HG03354 (cell line): Measurements from ENCODE around the gene PGM1.
"Not testable (repeated sequence)": the region's sequence is repeated elsewhere in the genome, so short reads cannot be mapped to it uniquely, and the experiment has no call there.

Experiments used
- ATAC-seq: cut with Tn5 transposase; IDR thresholded peaks from one replicate; pipeline ENCODE4 v1.9.1; 2021; ENCODE audit warnings: mild to moderate bottlenecking; ENCODE audit not compliant: unreplicated experiment, poor library complexity, severe bottlenecking

PGM1 gene

DNA sequence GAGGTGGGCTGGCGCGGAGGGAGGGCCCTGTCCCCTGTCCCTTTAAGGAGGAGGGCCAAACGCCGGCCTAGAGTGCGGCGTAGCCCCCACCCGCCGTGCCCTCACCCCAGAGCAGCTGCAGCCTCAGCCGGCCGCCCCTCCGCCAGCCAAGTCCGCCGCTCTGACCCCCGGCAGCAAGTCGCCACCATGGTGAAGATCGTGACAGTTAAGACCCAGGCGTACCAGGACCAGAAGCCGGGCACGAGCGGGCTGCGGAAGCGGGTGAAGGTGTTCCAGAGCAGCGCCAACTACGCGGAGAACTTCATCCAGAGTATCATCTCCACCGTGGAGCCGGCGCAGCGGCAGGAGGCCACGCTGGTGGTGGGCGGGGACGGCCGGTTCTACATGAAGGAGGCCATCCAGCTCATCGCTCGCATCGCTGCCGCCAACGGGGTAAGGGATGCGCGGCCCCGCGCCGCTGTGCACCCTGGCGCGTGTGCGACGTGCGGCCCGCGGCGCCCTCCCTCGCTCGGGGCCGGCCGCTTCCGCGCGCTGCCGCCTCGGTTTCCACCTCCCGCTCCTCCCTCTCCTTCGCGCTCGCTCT, at the start of gene PGM1:
TSS of gene PGM1 (plus strand) at position 109 of the 583 bp plus-strand sequence. CDS start at position 187, 78 bp downstream.
- peak; percentile 82 for ATAC-seq

DNA sequence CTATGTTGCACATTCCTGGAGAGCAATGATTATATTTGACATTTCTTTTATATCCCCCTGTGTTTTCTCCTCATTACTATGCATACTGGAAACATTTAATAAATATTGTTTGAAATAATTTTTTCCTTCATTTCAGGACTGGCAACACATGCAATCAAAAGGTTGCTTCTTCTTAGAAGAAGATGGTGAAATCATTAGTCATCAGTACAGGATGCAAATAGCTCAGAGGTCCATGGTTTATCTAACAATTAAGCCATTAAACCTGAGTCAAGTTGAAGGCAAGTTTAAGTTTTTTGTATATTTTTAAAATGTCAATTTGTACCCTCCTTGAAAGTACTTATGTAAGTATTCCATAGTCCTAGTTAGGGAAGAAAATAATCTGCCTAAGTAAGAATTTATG, 47.4 kb upstream of the PGM1 start:
- no peak for ATAC-seq

DNA sequence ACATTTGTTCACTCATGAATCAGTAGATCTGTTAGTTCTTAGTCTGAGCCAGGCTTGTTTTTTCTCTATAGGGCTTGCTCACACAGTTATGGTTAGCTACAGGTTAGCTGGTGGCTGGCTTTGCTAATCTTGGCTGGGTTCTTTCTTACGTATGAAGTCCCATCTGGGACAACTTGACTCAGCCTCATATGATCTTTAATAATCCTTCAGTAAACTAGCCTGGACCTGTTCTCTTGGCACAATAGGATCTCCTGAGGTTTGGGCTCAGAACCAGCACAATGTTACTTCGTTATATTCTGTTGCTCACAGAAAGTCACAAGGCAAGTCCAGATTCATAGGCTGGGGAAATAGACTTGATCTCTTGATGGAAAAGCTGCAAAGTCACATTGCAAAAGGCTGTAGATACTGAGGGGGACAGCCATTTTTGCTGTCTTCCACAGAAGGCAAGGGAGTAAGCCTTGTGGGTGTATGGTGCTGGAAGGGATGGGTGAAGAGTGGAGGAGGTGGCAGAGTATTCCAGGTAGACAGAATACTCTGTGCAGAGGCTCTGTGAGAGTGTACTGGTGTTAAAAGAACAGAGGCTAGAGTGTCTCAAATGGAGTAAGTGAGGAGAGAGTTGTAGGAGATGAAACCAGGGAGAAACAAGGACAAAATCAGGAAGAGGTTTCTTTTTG, 45.5 kb upstream of the PGM1 start:
- no peak for ATAC-seq

DNA sequence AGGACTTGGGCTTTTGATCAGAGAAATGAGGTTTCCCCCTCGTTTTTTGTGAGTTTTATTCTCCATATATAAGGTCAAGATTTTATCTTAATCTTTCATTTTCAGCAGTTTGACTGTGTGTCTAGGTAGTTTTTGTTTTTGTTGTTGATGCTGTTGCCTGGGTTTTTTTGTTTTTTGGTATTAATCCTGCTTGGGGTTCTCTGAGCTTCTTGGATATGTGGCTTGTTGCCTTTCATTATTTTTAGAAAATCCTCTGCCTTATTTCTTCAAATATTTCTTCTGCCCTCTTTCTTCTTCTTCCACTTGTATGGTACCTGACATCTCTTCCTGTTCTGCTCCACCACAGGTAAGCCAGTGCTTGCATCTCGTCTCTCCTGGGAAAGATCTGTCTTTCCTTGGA, 44.9 kb upstream of the PGM1 start:
- no peak for ATAC-seq

DNA sequence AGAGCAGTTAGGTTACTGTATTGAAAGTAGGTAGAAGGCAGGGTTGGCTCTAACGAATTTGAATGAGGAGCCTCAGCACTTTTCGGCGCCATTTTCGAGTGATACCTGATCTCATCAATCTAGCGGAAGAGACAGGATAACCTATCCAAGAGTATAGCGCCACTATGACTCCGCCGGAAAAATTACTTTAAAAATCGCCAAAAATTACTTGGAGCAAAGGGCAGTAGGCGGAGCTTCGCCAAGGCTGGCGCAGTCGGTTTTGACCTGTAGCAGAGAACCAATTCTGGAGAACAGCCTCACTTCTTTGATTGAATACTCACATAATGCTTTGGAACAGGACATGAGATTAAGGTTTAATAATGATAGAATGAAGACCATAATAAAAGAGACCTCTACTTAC, 44.3 kb upstream of the PGM1 start:
- ATAC-seq: no peak

DNA sequence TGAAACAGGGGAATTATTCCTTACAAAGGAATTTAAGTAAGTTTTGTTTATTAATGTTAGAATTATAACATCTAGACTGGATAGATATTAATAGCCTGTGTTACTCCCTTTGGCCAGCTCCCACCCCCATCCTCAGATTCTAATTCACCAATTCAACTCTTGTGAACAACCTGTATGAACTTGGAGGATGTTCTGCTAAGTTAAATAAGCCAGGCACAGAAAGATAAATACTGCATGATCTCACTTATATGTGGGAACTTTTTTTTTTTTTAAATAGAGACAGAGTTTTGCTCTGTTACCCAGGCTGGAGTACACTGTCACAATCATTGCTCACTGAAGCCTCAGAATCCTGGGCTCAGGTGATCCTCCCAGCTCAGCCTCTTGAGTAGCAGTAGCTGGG, 37.7 kb upstream of the PGM1 start:
- ATAC-seq: no peak

DNA sequence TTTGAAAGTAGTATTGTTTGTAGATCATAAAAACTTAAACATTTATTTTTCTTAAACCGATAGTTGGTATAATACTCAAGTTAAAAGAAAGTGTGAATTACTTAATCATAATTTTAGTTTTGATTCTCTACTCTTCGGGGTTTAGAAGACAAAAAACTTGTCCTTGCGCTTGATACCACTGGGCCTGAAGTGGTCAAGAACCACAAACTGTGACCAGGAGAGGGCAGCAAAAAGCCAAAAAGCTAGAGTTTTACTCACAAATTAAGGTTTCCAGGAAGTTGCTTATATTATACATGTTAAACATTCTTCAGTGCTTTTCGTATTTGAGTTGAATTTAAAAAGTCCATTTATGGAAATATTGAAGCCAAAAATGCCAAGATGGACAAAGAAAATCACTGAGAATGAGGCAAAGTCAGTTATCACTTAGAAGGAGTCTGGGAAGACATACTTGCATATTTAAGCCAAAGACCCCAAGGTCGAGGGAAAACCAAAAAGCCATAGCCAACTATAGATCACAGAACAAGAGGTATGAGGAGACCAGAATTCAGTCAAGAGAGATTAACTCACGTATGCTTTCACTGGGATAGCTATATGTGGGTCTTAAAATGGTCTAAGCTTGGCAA, 35.7 kb upstream of the PGM1 start:
- no peak for ATAC-seq

DNA sequence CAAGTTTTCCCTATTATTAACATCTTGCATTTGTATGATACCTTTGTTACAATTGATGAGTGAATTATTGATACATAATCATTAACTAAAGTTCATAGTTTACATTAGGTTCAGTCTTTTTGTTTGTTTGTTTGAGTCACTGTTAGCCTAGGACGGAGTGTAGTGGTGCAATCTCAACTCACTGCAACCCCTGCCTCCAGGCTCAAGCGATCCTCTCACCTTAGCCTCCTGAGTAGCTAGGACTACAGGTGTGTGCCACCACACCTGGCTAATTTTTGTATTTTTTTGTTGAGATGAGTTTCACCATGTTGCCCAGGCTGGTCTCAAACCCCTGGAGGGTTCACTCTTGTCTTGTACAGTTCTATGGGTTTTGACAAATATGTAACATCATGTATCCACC, 33.9 kb upstream of the PGM1 start:
- ATAC-seq: no peak

DNA sequence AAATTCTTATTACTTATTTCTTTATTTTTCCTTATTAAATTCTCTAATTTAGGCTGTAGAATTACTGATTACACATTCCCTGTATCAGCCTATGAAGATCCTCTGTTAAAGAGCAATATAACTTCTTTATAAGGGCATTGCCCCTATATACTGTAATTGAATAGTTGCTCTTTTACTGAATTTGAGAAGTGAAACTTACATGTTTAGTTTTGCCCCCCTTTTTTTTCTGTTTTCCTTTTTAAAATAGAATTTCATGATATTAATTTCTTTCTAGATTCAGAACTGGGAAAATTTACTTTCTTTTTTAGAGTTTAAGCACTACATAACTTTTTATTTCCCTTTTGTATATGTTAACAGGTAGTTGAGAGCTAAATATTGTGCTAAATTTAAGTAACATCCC, 29.5 kb upstream of the PGM1 start:
- no peak for ATAC-seq

DNA sequence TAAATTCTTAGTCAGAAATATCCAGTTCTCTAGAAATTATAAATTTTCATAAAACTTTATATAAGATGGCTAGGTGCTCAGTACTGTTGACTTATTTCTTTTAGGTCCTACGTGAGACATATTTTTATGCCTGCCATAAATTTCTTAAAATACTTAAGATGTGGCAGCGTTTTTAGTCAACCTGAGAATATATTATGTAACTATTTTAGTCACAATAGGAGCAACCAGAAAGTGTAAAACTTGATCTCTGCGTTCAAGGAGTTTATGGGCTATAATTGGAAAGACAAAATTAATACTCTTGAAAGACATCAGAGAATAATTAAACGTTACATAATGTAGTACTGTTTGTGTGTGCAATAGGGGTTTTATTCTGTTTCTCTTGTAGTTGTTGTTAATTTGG, 24.1 kb upstream of the PGM1 start:
- no peak for ATAC-seq

DNA sequence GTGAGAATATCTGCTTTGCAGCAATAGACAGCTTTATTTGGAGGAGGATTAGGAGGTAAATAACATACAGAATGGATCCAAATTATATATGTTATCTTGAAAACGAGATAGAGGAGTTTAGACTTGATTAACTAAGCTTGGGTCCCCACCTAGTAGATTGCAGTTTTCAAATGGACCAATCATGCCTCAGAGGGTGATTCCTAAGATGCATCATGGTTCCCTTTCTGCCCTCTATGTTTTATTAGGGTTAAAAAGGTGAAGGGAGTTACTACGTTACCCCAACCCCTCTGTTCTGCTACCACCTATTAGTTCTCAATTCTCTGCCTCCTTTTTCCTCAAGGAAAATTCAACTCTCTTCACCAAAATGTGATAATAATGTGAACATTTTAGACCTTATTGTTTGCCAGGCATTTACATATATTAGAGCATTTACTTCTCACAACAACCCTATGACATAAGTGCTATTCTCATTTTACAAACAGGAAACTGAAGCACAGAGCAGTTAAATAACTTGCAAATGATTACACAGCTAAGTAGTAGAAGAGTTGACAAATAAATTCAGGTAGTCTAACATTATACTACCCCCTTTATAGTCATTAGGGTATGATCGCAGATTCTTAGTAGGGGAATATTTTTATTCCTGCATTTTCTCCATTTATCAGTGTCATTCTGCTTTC, 23.4 kb upstream of the PGM1 start:
- no peak for ATAC-seq

DNA sequence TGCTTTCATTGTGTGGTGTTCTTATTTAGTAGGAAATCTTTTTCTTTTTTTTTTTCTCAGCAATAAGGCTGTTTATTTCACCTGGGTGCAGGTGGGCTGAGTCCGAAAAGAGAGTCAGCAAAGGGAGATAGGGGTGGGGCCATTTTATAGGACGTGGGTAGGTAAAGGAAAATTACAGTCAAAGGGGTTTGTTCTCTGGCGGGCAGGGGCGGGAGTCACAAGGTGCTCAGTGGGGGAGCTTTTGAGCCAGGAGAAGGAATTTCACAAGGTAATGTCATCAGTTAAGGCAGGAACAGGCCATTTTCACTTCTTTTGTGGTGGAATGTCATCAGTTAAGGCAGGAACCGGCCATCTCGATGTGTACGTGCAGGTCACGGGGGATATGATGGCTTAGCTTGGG, 20.5 kb upstream of the PGM1 start:
- ATAC-seq: not testable (repeated sequence)

DNA sequence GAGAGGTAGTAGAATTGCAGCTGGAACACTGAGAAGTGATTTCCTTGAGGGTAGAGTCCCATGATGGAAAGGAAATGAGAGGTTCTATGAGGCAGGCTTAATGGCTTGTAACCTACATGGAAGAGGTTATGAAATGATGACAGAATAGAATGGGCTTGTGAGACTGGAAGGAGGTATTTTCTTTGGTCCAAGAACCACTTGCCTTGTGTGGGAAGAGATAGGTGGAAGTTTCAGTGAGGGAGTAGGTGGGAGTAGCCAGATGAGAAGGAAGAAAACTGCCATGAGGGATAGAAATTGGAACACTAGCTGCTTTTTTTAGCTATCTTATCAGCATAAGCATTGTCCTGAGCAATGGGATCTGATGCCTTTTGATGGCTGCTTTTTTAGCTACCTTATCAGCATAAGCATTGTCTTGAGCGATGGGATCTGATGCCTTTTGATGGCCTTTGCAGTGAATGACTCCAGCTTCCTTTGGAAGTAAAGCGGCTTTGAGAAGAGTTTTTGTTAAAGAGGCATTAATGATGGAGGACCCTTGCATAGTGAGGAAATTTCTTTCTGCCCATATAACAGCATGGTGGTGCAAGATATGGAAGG, 18.9 kb upstream of the PGM1 start:
- ATAC-seq: not testable (repeated sequence)

DNA sequence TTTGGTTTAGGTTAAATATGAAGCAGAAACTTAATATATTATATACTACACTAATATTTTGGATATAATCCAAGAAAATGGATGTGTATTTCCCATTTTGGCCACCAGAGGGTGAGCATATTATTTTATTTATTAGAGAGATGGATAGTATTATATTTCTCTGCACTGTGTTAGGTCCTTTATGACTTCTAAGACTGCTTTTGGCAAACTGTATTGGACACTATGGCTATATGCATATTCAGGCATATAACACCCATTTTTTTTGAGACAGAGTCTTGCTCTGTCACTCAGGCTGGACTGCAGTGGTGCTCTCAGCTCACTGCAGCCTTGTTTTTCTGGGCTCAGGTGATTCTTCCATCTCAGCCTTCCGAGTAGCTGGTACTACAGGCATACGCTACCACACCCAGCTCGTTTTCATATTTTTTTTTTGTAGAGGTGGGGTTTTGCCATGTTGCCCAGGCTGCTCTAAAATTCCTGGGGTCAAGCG, 17.8 kb upstream of the PGM1 start:
- ATAC-seq: peak; percentile 46

DNA sequence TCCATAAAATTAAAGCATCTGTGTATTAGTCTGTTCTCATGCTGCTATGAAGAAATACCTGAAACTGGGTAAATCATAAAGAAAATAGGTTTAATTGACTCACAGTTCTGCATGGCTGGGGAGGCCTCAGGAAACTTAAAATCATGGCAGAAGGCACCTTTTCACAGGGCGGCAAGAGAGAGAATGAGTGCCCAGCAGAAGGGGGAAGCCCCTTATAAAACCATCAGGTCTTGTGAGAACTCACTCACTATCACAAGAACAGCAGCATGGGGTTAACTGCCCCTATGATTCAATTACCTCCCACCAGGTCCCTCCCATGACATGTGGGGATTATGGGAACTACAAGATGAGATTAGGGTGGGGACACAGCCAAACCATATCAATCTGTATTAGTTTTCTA, 6.9 kb upstream of the PGM1 start:
- ATAC-seq: not testable (repeated sequence)

DNA sequence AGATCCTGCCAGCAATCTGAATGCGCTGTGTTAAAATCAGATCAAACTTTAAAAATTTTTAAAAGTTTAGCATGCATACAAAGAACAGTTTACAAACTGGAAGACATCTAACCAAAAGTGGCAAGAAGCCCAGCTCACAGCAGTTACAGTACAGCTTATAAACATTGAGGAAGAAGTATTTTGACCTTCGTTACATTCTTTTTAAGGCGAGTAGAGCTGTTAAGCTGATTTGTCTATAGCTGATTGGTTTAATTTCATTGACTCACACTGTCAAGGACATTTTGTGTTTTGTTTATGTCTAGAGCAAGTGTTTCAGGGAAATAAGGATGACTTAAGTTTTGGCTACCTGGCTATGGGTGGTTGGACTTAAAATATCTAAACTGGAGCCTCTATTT, 3.0 kb upstream of the PGM1 start:
- ATAC-seq: no peak

DNA sequence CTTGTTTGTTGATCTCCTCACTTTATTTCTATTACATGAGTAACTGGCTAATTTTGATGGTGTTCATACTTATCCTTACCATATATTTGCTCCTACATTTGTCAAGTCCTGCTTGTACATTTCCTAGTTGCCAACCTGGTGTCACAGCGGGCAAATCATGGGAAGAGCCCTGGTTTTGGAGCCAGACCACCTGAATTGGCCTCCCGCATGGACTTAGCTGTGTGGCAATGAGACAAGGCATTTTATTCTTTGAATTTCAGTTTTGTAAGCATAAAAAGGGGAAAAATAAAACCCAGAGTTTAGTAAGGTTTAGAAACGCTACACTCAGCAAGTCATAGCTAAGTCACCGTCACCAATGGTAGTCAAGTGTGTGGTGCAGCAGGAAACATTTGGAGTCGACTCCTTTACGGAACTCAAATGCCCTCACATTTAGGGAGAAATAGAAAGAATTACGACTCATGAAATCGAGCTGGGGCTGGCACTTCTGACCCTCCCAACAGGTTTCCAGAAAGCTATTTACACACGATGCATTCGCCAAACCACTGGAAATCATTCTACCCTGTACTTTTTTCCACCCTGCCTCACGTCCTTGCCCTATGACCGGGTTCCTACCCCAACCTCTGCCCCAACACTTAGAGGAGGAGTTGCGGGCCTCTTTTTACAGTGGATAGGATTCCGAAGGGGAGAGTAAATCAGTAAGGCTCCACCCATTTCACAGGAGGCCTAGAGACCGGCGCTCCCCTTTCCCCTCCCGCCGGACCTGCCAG, 492 bp upstream of the PGM1 start:
- no peak for ATAC-seq

DNA sequence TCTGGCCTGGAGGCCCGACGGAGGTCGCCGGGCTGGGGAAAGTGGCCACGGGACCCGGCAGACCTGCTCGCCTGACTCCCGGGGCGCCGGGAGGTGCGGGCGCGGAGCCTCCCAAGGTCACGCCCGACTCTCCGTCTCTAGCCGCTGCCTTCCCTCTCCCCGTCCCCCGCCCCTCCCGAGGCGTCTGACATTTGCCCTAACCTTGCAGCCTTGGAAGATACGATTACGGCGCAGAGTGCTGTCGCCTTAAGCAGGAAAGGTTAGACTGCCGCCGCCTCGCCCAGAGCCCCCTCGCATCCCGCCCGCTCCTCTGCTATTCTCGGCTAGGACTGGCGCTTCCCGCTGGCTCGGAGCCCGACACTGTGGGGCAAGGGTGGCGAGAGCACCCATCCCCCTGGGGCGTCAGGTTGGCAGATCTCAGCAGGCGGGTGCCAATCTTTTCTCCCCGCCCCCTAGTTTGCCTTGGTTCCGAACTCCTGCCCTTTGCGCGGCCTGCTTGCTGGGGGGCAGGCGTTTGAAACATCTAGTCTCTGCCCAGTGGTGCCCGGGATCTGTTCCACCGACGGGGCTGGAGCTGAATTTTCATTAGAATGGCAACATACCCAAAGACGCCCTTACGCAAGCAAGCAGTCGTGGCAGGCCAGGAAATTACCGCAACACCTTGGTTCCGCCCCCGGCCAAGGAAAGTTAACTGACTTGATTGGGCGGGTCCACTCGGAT, 835 bp downstream of the PGM1 start:
- ATAC-seq: peak; percentile 64

DNA sequence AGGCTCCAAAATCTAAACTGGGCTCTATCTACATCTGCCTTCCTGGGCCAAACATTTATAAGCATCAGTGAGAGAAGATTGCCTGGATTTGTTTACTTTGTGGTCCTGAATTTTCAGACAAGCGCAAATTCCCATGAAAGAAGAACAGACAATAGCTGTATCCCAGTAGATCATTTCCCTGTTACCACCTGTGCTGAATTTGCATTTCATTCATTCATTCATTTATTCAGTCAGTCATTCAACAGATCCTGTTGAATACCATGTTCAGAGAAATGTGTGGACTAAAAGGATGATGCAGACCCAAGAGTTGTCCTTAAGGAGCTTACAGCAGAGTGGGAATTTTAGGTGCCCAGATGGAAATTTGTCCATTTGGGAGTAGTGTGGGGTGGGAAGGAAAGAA, 2.2 kb downstream of the PGM1 start:
- ATAC-seq: no peak
